Panc1 (cell line): Measurements from ENCODE around the gene CARMIL1. TPM values are rescaled to one million over a fixed set of nuclear protein-coding genes. Genes with fewer than 3 reads are reported as not detected.

Experiments used
- ATAC-seq: fragments of 200-7000 bp; cut with Tn5 transposase; 2 replicates; pipeline ENCODE4 v1.9.1; 2020; ENCODE audit warnings: mild to moderate bottlenecking, moderate library complexity
- BruUV-seq: library from RNA; stranded (reverse); fragments of 400-500 nt; replicated peaks from 2 replicates; lab custom pipeline; 2021; lab: Mats Ljungman, UMichigan
- CTCF ChIA-PET: fragments of 300-600 bp; sonication (Branson Sonifier 250); formaldehyde crosslinking; loops from one replicate; lab custom pipeline; 2022; ENCODE audit warnings: antibody characterized with exemption; lab: Charles Lee
- POLR2A ChIA-PET: fragments of 300-600 bp; sonication (Branson Sonifier 250); formaldehyde crosslinking; loops from one replicate; lab custom pipeline; 2022; ENCODE audit warnings: antibody characterized with exemption; lab: Charles Lee
- DNase-seq: peaks from one replicate; pipeline ENCODE4 v3.0.0-alpha.2; 2010; ENCODE audit warnings: low read depth, low spot score
- H3K27ac ChIP-seq: 2 replicates; pipeline ENCODE4 v1.5.1; 2011; ENCODE audit warnings: mild to moderate bottlenecking, low read length, inconsistent platforms
- H3K27me3 ChIP-seq: fragments of 200-500 bp; sonication (Bioruptor generic); 2 replicates; pipeline ENCODE4 v1.6.0; 2014; ENCODE audit warnings: low read length, inconsistent platforms; ENCODE audit not compliant: control insufficient read depth, insufficient read depth
- H3K36me3 ChIP-seq: fragments of 200-500 bp; sonication (Bioruptor generic); 2 replicates; pipeline ENCODE4 v1.5.1; 2014; ENCODE audit warnings: inconsistent platforms, mild to moderate bottlenecking, low read length, moderate library complexity; ENCODE audit not compliant: control insufficient read depth, insufficient read depth
- H3K4me1 ChIP-seq: 2 replicates; pipeline ENCODE4 v1.5.1; 2011; ENCODE audit warnings: inconsistent platforms, mild to moderate bottlenecking, low read length, moderate library complexity; ENCODE audit not compliant: control insufficient read depth, insufficient read depth
- H3K4me3 ChIP-seq, 2 experiments: 2 replicates each; pipeline ENCODE4 v1.5.1; 2011 to 2012; ENCODE audit warnings: low read depth in 2 of 2, low read length in 2 of 2, mild to moderate bottlenecking in 2 of 2, inconsistent platforms in 1 of 2, moderate library complexity in 1 of 2
- H3K9me3 ChIP-seq: fragments of 200-500 bp; sonication (Bioruptor generic); 2 replicates; pipeline ENCODE4 v1.5.1; 2014; ENCODE audit warnings: low read depth, mild to moderate bottlenecking, inconsistent platforms, low read length, moderate library complexity; ENCODE audit not compliant: control insufficient read depth, insufficient read depth
- POLR2AphosphoS5 ChIP-seq: IDR thresholded peaks from 2 replicates; pipeline ENCODE4 v1.6.1; 2012; ENCODE audit warnings: mild to moderate bottlenecking, low read depth, low read length, moderate library complexity
- SIN3A ChIP-seq: IDR thresholded peaks from 2 replicates; pipeline ENCODE4 v1.6.1; 2012; ENCODE audit warnings: low read depth, mild to moderate bottlenecking, low read length, moderate library complexity, borderline replicate concordance; ENCODE audit not compliant: insufficient read depth
- TCF7L2 ChIP-seq: IDR thresholded peaks from 2 replicates; pipeline ENCODE4 v1.6.1; 2011; ENCODE audit warnings: mild to moderate bottlenecking, low read depth, low read length, inconsistent platforms
- in situ Hi-C: cut with HindIII; loops from 2 replicates; pipeline ENCODE4 v1.10.0; 2016; ENCODE audit warnings: low sequenced_read_pairs, low pct_unique_long_range_greater_than_20kb
- intact Hi-C: fragments of 100-400 bp; cut with micrococcal nuclease; formaldehyde crosslinking; loops from one replicate; pipeline ENCODE4 v1.10.0; 2022; ENCODE audit not compliant: unreplicated experiment
- total RNA-seq: library from RNA; stranded (reverse); gene quantifications from one replicate; pipeline ENCODE4 v1.2.1, GENCODE V29; 2021; ENCODE audit not compliant: unreplicated experiment
- TF ChIP-seq, protein P1 (sequence below), 2 experiments: IDR thresholded peaks; 2 replicates each; pipeline ENCODE4 v1.6.1; 2011 to 2012; ENCODE audit warnings: low read depth in 2 of 2, control low read depth in 1 of 2, low read length in 1 of 2, mild to moderate bottlenecking in 1 of 2, moderate library complexity in 1 of 2; ENCODE audit not compliant: insufficient read depth in 1 of 2
- TF ChIP-seq, protein P2 (sequence below): fragments of 450-650 bp; IDR thresholded peaks from 2 replicates; pipeline ENCODE4 v1.5.1; 2017; ENCODE audit warnings: mild to moderate bottlenecking

CARMIL1 gene
- total RNA-seq, 1 experiment from 2014 or later, result 4.0 TPM

DNA sequence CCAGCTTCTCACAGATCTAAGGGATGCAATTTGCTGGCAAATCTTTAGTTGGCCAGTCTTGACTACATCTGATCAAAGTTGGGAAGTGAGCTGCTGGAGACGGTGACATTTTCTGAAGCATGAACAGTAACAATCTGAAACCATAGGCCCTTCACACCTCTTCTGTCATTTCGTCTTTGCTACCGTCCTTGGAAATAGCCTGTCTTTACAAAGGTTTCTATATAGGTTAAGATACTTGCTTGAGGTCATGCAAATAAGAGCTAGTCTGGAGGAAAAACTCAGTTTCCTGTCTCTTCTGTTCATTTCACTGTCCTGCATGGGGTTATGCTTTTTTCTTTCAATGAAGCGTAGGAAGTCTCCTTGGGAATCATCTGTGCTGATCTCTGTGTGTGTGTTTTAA, 55.6 kb downstream of the CARMIL1 start:
- TF ChIP-seq TCF7L2, result no peak
- TF ChIP-seq, protein P1, sequence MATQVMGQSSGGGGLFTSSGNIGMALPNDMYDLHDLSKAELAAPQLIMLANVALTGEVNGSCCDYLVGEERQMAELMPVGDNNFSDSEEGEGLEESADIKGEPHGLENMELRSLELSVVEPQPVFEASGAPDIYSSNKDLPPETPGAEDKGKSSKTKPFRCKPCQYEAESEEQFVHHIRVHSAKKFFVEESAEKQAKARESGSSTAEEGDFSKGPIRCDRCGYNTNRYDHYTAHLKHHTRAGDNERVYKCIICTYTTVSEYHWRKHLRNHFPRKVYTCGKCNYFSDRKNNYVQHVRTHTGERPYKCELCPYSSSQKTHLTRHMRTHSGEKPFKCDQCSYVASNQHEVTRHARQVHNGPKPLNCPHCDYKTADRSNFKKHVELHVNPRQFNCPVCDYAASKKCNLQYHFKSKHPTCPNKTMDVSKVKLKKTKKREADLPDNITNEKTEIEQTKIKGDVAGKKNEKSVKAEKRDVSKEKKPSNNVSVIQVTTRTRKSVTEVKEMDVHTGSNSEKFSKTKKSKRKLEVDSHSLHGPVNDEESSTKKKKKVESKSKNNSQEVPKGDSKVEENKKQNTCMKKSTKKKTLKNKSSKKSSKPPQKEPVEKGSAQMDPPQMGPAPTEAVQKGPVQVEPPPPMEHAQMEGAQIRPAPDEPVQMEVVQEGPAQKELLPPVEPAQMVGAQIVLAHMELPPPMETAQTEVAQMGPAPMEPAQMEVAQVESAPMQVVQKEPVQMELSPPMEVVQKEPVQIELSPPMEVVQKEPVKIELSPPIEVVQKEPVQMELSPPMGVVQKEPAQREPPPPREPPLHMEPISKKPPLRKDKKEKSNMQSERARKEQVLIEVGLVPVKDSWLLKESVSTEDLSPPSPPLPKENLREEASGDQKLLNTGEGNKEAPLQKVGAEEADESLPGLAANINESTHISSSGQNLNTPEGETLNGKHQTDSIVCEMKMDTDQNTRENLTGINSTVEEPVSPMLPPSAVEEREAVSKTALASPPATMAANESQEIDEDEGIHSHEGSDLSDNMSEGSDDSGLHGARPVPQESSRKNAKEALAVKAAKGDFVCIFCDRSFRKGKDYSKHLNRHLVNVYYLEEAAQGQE (IDR thresholded peaks at IDR 0.05; ENCODE audit: insufficient read depth in 1 of 2, low read depth in 2 of 2, low read length in 1 of 2), result no peak
- TF ChIP-seq SIN3A, result no peak
- TF ChIP-seq POLR2AphosphoS5, result no peak
- TF ChIP-seq, protein P2, sequence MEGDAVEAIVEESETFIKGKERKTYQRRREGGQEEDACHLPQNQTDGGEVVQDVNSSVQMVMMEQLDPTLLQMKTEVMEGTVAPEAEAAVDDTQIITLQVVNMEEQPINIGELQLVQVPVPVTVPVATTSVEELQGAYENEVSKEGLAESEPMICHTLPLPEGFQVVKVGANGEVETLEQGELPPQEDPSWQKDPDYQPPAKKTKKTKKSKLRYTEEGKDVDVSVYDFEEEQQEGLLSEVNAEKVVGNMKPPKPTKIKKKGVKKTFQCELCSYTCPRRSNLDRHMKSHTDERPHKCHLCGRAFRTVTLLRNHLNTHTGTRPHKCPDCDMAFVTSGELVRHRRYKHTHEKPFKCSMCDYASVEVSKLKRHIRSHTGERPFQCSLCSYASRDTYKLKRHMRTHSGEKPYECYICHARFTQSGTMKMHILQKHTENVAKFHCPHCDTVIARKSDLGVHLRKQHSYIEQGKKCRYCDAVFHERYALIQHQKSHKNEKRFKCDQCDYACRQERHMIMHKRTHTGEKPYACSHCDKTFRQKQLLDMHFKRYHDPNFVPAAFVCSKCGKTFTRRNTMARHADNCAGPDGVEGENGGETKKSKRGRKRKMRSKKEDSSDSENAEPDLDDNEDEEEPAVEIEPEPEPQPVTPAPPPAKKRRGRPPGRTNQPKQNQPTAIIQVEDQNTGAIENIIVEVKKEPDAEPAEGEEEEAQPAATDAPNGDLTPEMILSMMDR, result no peak
- H3K9me3 ChIP-seq, result no peaks in the 10 kb centered on the region
- ChIA-PET CTCF (interaction anchor here (1.2 kb wide), 1 partner anchor 111 kb away, joined by 4 read pairs; no protein-coding TSS in a partner anchor), POLR2A (no interaction called here)
- ATAC-seq, result no peak
- H3K27me3 ChIP-seq, result no peaks in the 10 kb centered on the region
- no TSS peak for BruUV-seq
- intact Hi-C loops (no loop called here), in situ Hi-C loops (no loop called here)
- H3K4me3 ChIP-seq, result no peak overlapping the region
- no peak overlapping the region for H3K27ac ChIP-seq
- no peaks in the 10 kb centered on the region for H3K36me3 ChIP-seq
- no peak for DNase-seq
- no peaks in the 10 kb centered on the region for H3K4me1 ChIP-seq

DNA sequence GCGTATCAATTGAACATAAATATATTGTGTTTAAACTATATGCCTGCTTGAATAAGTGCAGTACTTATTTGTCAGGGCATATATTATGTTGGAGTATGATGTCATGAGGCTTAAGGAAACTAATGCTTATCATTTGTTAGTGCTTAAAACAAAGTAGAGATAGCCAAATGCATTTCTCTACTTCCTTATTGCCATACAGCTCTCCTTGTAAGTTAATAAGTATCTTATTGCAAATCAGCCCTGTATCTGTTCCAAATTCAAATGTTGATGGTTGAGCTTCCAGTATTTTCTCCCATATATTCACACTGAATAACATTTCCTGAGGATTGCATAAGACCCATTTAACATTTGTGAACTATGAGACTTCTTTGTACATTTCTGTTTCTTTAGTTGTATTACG, 57.8 kb downstream of the CARMIL1 start:
- TF ChIP-seq, protein P2, result no peak
- TF ChIP-seq, protein P1 (IDR thresholded peaks at IDR 0.05; ENCODE audit: insufficient read depth in 1 of 2, low read depth in 2 of 2, low read length in 1 of 2), result no peak
- TF ChIP-seq SIN3A, result no peak
- no peak for TF ChIP-seq TCF7L2
- no peak for TF ChIP-seq POLR2AphosphoS5
- BruUV-seq, result no TSS peak
- H3K36me3 ChIP-seq, result no peaks in the 10 kb centered on the region
- no peaks in the 10 kb centered on the region for H3K4me1 ChIP-seq
- H3K27me3 ChIP-seq, result no peaks in the 10 kb centered on the region
- H3K27ac ChIP-seq, result no peak overlapping the region
- no peak for ATAC-seq
- POLR2A ChIA-PET, result no interaction called here
- H3K4me3 ChIP-seq, result no peak overlapping the region
- DNase-seq, result no peak
- intact Hi-C loops (no loop called here), in situ Hi-C loops (no loop called here)
- CTCF ChIA-PET, result no interaction called here
- H3K9me3 ChIP-seq, result no peaks in the 10 kb centered on the region
